Measurements from ENCODE around the gene GPR37L1.

DNA sequence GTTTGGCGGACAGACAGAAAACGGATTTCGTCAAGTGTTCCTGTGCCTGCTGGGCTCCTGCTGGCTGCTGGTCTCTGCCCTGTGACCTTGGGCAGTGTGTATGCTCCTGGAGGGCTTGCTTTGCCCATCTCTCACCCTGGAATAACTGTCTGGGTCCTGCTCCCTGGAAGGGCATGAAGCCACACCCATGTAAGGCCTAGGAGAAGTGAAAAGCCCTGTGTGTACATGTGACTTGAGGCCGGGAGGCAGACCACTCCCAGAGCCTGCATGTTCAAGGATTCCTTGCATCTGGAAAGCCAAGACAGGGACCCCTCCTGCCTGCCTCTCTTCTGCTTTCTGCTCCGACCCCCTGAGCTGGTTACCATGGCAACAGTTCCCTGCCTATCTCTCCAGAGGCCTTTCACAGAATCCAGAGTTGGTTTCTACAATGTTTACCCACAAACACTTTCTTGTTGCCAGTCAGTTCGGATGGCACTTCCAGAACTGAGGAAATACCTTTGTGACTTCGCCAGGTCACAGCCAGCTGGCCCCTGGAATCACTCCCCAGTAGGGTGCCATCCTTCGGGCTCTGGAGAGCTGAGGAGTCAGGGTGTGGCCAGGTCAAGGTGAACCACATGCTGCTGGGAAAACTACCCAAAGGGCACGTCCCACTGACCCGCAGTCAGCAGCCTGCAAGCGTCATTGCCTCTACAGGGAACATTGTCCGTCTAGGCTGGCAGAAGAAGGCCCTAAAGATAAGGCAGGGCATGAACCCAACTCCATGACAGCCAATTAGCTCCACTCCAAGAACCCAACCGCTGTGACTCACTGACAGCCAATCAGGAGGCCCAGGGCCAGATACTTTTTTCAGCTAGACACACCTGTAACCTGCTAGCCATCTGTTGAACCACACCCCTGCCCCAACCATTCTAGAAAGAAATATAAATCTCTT is 14.7 kb upstream of the GPR37L1 start:
- TF ChIP-seq, protein P1, sequence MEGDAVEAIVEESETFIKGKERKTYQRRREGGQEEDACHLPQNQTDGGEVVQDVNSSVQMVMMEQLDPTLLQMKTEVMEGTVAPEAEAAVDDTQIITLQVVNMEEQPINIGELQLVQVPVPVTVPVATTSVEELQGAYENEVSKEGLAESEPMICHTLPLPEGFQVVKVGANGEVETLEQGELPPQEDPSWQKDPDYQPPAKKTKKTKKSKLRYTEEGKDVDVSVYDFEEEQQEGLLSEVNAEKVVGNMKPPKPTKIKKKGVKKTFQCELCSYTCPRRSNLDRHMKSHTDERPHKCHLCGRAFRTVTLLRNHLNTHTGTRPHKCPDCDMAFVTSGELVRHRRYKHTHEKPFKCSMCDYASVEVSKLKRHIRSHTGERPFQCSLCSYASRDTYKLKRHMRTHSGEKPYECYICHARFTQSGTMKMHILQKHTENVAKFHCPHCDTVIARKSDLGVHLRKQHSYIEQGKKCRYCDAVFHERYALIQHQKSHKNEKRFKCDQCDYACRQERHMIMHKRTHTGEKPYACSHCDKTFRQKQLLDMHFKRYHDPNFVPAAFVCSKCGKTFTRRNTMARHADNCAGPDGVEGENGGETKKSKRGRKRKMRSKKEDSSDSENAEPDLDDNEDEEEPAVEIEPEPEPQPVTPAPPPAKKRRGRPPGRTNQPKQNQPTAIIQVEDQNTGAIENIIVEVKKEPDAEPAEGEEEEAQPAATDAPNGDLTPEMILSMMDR (IDR thresholded peaks at IDR 0.05; ENCODE audit: low read length) = no peak
- no peak for TF ChIP-seq EZH2 (optimal IDR thresholded peaks at IDR 0.05; ENCODE audit: low read depth, low read length)
- TF ChIP-seq EZH2phosphoT487 (IDR thresholded peaks at IDR 0.05; ENCODE audit: low read length) = no peak
